Measurements from ENCODE around the gene GAS7. TPM values are rescaled to one million over a fixed set of nuclear protein-coding genes. Genes with fewer than 3 reads are reported as not detected.

GAS7 gene
- total RNA-seq, 4 donors from 2014 or later: 24.7 to 43.3 (median 38.4) TPM

DNA sequence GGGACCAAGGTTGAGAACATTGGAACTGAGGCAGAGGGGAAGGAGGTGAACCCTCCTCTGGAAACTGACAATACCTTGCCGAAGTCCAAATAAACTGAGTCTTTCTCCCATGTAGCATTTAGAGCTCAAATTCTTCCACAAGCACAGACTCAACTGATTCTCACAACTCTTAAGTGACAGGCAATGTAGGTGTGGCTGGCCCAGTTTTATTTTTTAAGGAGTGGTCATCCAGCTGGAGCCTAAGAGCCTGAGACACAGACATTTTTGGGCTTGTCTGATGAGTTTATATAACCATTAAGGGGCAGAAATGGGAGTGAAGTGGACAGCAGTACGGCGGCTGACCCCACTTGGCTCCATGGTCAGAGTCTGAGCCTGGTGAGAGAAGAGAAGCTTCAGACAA is 304.2 kb downstream of the GAS7 start:
- TF ChIP-seq, protein P1, sequence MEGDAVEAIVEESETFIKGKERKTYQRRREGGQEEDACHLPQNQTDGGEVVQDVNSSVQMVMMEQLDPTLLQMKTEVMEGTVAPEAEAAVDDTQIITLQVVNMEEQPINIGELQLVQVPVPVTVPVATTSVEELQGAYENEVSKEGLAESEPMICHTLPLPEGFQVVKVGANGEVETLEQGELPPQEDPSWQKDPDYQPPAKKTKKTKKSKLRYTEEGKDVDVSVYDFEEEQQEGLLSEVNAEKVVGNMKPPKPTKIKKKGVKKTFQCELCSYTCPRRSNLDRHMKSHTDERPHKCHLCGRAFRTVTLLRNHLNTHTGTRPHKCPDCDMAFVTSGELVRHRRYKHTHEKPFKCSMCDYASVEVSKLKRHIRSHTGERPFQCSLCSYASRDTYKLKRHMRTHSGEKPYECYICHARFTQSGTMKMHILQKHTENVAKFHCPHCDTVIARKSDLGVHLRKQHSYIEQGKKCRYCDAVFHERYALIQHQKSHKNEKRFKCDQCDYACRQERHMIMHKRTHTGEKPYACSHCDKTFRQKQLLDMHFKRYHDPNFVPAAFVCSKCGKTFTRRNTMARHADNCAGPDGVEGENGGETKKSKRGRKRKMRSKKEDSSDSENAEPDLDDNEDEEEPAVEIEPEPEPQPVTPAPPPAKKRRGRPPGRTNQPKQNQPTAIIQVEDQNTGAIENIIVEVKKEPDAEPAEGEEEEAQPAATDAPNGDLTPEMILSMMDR (IDR thresholded peaks at IDR 0.05; ENCODE audit: low read depth): no peak

DNA sequence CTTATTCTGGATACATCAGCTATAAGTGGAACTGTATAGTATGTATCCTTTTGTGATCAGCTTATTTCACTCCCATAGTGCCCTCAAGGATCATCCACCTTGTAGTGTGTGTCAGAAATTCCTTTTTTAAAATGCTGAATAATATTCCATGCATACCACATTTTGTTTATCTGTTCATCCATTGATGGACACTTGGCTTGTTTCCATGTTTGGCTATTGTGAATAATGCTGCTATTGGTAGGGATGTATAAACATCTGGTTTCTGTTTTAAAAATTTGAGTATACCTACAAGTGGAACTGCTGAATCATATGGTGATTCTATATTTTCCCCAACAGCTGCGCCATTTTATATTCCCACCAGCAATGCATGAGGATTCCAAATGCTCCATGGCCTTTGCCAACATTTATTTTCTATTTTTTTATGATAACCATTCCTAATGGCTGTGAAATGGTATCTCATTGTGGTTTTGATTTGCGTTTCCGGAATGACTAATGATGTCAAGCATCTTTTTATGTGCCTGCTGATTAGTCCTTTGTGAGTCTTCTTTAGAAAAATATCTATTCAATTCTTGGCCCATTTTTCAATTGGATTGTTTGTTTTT is 304.9 kb downstream of the GAS7 start:
- TF ChIP-seq, protein P1 (IDR thresholded peaks at IDR 0.05; ENCODE audit: low read depth): no peak

GRCh38 chr17:9890124-9890523 is 308.3 kb downstream of the GAS7 start:
- TF ChIP-seq, protein P1 (IDR thresholded peaks at IDR 0.05; ENCODE audit: low read depth): no peak

GRCh38 chr17:9887508-9887907 is 310.9 kb downstream of the GAS7 start:
- TF ChIP-seq, protein P1 (IDR thresholded peaks at IDR 0.05; ENCODE audit: low read depth): no peak

DNA sequence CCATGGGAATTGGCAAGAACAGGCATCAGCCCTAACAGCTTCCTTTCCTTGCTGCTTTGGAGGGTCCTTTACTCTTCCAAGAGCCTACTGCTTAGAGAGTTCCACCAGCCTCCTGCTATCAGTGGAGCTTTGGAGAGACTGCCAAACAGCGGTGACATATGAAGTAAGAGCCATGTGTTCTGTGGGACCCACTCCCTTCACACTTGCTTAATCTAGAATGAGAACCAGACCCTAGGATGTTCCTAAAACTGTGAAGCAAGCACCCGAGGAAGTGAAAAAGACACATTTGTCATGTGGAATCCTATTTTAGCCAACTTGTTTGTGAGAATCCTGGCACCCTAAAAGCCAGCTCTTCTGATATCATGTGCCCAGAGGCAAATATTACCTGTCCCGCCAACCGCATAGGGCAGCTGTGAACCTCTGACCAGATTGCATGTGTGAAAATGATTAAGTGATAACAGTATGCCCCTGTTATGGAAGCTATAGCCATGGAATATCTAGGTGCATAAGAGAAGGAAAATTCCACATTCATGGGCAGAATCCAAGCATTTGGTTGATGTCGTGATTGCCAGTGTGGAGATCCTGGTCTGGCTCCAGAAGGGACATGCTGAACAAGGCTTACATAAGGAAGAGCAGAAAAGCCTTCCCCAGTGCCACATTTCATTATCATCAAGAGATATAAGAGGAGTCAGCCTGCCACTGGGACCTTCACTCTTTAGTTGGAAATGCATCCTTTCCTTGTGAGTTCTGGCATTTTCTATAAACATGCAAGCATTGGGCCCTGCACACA is 312.1 kb downstream of the GAS7 start:
- TF ChIP-seq, protein P1 (IDR thresholded peaks at IDR 0.05; ENCODE audit: low read depth): no peak

DNA sequence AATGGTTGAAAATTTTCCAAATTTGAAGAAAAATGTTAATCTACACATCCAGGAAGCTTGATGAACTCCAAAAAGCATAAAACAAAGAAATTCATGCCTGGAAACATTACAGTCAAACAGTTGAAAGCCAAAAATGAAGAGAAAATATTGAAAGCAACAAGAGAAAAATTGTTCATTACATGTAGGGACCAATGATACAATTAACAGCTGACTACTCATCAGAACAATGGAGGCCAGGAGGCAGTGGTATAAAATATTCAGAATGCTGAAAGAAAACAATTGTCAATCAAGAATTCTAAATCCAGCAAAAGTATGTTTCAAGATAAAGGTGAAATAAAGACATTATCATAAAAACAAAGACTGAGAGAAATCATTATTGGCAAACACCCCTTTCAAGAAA is 315.0 kb downstream of the GAS7 start:
- TF ChIP-seq, protein P1 (IDR thresholded peaks at IDR 0.05; ENCODE audit: low read depth): no peak

- TF ChIP-seq, protein P1 (IDR thresholded peaks at IDR 0.05; ENCODE audit: low read depth): no peak
Measured at GRCh38 chr17:9880582-9880999, 317.8 kb downstream of the GAS7 start.

All from subcutaneous adipose tissue (tissue), 4 donors.